DND-41 (cell line): ENCODE measurements around the gene YBX3.

ENCODE experiments used
- ATAC-seq: fragments of 200-7000 bp; cut with Tn5 transposase; 3 replicates; pipeline ENCODE4 v1.9.1; 2021; ENCODE audit warnings: low read depth; ENCODE audit not compliant: insufficient read depth
- DNase-seq: peaks from one replicate; pipeline ENCODE4 v3.0.0-alpha.2; 2020
- H2AFZ ChIP-seq: 2 replicates; pipeline ENCODE4 v1.6.0; 2012; ENCODE audit warnings: low read depth, low read length
- H3K27ac ChIP-seq: 2 replicates; pipeline ENCODE4 v1.5.1; 2012; ENCODE audit warnings: low read length, inconsistent platforms
- H3K27me3 ChIP-seq: fragments of 200-600 bp; sonication (generic); 2 replicates; pipeline ENCODE4 v1.6.0; 2012; ENCODE audit warnings: low read length, mild to moderate bottlenecking, inconsistent platforms; ENCODE audit not compliant: insufficient read depth, poor library complexity
- H3K36me3 ChIP-seq: 2 replicates; pipeline ENCODE4 v1.5.1; 2012; ENCODE audit warnings: low read length, inconsistent platforms; ENCODE audit not compliant: insufficient read depth
- H3K4me1 ChIP-seq: 2 replicates; pipeline ENCODE4 v1.5.1; 2012; ENCODE audit warnings: mild to moderate bottlenecking, low read length; ENCODE audit not compliant: insufficient read depth
- H3K4me2 ChIP-seq: 2 replicates; pipeline ENCODE4 v1.6.0; 2012; ENCODE audit warnings: mild to moderate bottlenecking, moderate library complexity, low read length, inconsistent platforms; ENCODE audit not compliant: insufficient read depth
- H3K4me3 ChIP-seq, 2 experiments: fragments of 200-600 bp in 1 of 2; shearing (Covaris generic) in 1 of 2; 2 replicates each; pipeline ENCODE4 v1.5.1; 2012 to 2016; ENCODE audit warnings: inconsistent platforms in 2 of 2, low read length in 2 of 2, mild to moderate bottlenecking in 2 of 2, low read depth in 1 of 2, moderate library complexity in 1 of 2
- H3K79me2 ChIP-seq: 2 replicates; pipeline ENCODE4 v1.6.0; 2012; ENCODE audit warnings: low read length, inconsistent platforms; ENCODE audit not compliant: insufficient read depth
- H3K9ac ChIP-seq: 2 replicates; pipeline ENCODE4 v1.6.0; 2012; ENCODE audit warnings: low read depth, mild to moderate bottlenecking, inconsistent platforms, low read length, moderate library complexity
- H3K9me3 ChIP-seq: 2 replicates; pipeline ENCODE4 v1.5.1; 2012; ENCODE audit warnings: low read length, moderate library complexity, mild to moderate bottlenecking, inconsistent platforms; ENCODE audit not compliant: insufficient read depth, severe bottlenecking
- H4K20me1 ChIP-seq: 2 replicates; pipeline ENCODE4 v1.6.0; 2012; ENCODE audit warnings: low read length; ENCODE audit not compliant: insufficient read depth
- EZH2 ChIP-seq: IDR thresholded peaks from 3 replicates; pipeline ENCODE4 v1.6.1; 2012; ENCODE audit warnings: borderline replicate concordance, low read depth, mild to moderate bottlenecking, moderate library complexity, low read length, inconsistent platforms; ENCODE audit not compliant: severe bottlenecking
- TF ChIP-seq, protein P1 (sequence below): IDR thresholded peaks from 2 replicates; pipeline ENCODE4 v1.5.1; 2012; ENCODE audit warnings: borderline replicate concordance, low read length, moderate library complexity, mild to moderate bottlenecking; ENCODE audit not compliant: poor library complexity, severe bottlenecking; ENCODE audit errors: extremely low read depth

YBX3 gene

DNA sequence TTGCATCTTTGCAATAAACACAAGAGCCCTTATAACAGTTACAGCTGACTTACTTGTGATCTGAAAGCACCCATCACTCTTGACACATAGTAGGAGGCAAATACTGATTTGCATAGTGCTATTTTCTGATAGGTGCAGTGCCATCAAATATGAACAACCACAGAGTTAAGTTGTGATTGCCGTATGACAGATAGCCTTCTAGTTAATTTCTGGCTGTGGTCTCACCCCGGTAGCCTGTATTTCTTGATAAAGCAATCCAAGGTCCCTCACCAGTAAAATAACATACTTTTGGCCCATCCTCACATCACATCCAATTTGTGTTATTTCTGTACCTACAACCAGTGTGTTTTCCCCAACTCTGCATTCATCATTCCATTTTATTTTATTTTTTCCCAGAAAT lies 26.0 kb downstream of the YBX3 start:
- H4K20me1 ChIP-seq = 0 out of 2 replicates have a peak, but pooled peaks cover 3% of the 10 kb centered on the region
- no peaks in the 10 kb centered on the region for H3K4me1 ChIP-seq
- TF ChIP-seq, protein P1, sequence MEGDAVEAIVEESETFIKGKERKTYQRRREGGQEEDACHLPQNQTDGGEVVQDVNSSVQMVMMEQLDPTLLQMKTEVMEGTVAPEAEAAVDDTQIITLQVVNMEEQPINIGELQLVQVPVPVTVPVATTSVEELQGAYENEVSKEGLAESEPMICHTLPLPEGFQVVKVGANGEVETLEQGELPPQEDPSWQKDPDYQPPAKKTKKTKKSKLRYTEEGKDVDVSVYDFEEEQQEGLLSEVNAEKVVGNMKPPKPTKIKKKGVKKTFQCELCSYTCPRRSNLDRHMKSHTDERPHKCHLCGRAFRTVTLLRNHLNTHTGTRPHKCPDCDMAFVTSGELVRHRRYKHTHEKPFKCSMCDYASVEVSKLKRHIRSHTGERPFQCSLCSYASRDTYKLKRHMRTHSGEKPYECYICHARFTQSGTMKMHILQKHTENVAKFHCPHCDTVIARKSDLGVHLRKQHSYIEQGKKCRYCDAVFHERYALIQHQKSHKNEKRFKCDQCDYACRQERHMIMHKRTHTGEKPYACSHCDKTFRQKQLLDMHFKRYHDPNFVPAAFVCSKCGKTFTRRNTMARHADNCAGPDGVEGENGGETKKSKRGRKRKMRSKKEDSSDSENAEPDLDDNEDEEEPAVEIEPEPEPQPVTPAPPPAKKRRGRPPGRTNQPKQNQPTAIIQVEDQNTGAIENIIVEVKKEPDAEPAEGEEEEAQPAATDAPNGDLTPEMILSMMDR = no peak
- no peak for TF ChIP-seq EZH2
- H3K27me3 ChIP-seq = no peaks in the 10 kb centered on the region
- no peak for DNase-seq
- no peak overlapping the region for H3K4me3 ChIP-seq
- no peaks in the 10 kb centered on the region for H3K9me3 ChIP-seq
- ATAC-seq = no peak
- no peaks in the 10 kb centered on the region for H3K79me2 ChIP-seq
- no peak overlapping the region for H3K4me2 ChIP-seq
- H3K9ac ChIP-seq = no peak overlapping the region
- H3K27ac ChIP-seq = no peak overlapping the region
- no peak overlapping the region for H2AFZ ChIP-seq
- peaks cover 46% of the 10 kb centered on the region for H3K36me3 ChIP-seq

DNA sequence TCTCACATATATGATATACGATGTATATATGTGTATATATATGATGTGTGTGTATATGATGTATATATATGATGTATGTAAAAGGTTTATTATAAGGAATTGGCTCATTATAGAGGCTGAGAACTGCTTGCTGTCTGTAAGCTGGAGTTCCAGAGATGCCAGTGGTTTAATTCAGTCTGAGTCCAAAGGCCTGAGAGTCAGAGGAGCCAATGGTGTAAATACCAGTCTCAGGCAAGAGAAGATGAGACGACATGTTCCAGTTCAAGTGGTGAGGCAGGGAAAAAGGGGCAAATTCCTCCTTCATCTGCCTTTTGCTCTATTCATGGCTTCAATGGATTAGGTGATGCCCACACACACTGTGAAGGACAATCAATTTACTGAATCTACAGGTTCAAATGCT lies 32.2 kb downstream of the YBX3 start:
- no peak overlapping the region for H3K9ac ChIP-seq
- ATAC-seq = no peak
- no peak overlapping the region for H3K4me3 ChIP-seq
- H3K9me3 ChIP-seq = no peaks in the 10 kb centered on the region
- H3K4me2 ChIP-seq = no peak overlapping the region
- no peak for TF ChIP-seq EZH2
- TF ChIP-seq, protein P1 = no peak
- no peaks in the 10 kb centered on the region for H3K4me1 ChIP-seq
- H3K36me3 ChIP-seq = no peaks in the 10 kb centered on the region
- H4K20me1 ChIP-seq = no peaks in the 10 kb centered on the region
- H2AFZ ChIP-seq = no peak overlapping the region
- H3K27ac ChIP-seq = no peak overlapping the region
- DNase-seq = no peak
- no peaks in the 10 kb centered on the region for H3K27me3 ChIP-seq
- no peaks in the 10 kb centered on the region for H3K79me2 ChIP-seq

DNA sequence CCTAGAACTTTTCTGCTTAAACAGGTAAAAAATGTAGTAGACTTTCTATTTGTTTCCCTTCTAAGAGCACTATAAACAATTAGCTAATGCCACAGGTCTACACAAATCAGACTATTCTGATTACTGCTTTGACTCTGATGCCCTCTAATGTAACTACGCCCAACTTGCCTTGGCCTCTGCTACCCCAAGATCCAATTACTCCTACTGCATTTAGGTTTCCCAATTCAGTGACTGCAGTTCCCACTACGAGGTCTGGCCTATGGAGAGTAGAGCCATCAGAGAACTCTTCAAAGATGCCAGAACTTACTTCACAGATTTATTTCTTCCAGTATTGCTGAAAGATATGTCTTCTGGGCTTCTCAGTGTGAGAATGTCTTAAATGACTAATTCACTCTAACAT lies 34.0 kb downstream of the YBX3 start:
- no peak for DNase-seq
- Histone ChIP-seq H3K27me3 (no peaks in the 10 kb centered on the region), H3K4me2 (no peak overlapping the region), H4K20me1 (no peaks in the 10 kb centered on the region), H3K4me1 (no peaks in the 10 kb centered on the region), H3K79me2 (no peaks in the 10 kb centered on the region), H3K9me3 (no peaks in the 10 kb centered on the region), H2AFZ (no peak overlapping the region), H3K27ac (no peak overlapping the region), H3K9ac (no peak overlapping the region), H3K4me3 (no peak overlapping the region), H3K36me3 (no peaks in the 10 kb centered on the region)
- TF ChIP-seq, protein P1 = no peak
- no peak for TF ChIP-seq EZH2
- ATAC-seq = no peak

DNA sequence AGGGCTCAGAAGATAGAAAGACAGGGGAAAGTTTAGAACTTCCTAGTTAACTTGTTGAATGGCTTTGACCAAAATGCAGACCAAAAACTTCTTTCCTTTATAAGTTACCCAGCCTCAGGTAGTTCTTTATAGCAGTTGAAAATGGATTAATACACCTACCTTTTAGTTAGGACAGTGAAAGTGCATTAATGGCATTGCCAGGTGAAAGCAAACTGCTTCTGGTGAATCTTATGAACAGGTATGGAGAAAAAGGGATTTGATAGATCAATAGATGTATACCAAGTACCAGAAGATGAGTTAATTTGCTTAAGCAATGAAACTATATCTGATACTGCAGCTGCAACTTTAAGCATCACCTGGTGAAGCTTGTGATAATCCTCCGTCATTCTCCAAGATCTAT lies 35.1 kb downstream of the YBX3 start:
- Histone ChIP-seq H3K27ac (no peak overlapping the region), H4K20me1 (no peaks in the 10 kb centered on the region), H3K4me3 (no peak overlapping the region), H3K4me2 (no peak overlapping the region), H3K36me3 (no peaks in the 10 kb centered on the region), H3K79me2 (no peaks in the 10 kb centered on the region), H3K4me1 (no peaks in the 10 kb centered on the region), H3K9me3 (no peaks in the 10 kb centered on the region), H3K9ac (no peak overlapping the region), H3K27me3 (no peaks in the 10 kb centered on the region), H2AFZ (no peak overlapping the region)
- DNase-seq (no peak), ATAC-seq (no peak)
- TF ChIP-seq, protein P1 = no peak
- no peak for TF ChIP-seq EZH2
